Coronary artery (tissue), 2 donors: ENCODE data around the gene CD300C.
A peak's percentile ranks its signal among the peaks of the same experiment; 100 is the strongest.

ENCODE experiments used
- DNase-seq: peaks from one replicate; pipeline ENCODE4 v3.0.0-alpha.2; 2017; ENCODE audit warnings: low spot score
- H3K27ac ChIP-seq, 2 donors: fragments of 200-600 bp; sonication (generic); one replicate each; pipeline ENCODE4 v1.5.1; 2016 to 2019
- H3K4me3 ChIP-seq: fragments of 200-600 bp; sonication (generic); 2 replicates; pipeline ENCODE4 v1.5.1; 2016; ENCODE audit warnings: mild to moderate bottlenecking, moderate library complexity
- TF ChIP-seq, protein P1 (sequence below): fragments of 200-600 bp; sonication (generic); IDR thresholded peaks from one replicate; pipeline ENCODE4 v1.5.1; 2019; ENCODE audit warnings: antibody characterized with exemption

Gene CD300C

DNA sequence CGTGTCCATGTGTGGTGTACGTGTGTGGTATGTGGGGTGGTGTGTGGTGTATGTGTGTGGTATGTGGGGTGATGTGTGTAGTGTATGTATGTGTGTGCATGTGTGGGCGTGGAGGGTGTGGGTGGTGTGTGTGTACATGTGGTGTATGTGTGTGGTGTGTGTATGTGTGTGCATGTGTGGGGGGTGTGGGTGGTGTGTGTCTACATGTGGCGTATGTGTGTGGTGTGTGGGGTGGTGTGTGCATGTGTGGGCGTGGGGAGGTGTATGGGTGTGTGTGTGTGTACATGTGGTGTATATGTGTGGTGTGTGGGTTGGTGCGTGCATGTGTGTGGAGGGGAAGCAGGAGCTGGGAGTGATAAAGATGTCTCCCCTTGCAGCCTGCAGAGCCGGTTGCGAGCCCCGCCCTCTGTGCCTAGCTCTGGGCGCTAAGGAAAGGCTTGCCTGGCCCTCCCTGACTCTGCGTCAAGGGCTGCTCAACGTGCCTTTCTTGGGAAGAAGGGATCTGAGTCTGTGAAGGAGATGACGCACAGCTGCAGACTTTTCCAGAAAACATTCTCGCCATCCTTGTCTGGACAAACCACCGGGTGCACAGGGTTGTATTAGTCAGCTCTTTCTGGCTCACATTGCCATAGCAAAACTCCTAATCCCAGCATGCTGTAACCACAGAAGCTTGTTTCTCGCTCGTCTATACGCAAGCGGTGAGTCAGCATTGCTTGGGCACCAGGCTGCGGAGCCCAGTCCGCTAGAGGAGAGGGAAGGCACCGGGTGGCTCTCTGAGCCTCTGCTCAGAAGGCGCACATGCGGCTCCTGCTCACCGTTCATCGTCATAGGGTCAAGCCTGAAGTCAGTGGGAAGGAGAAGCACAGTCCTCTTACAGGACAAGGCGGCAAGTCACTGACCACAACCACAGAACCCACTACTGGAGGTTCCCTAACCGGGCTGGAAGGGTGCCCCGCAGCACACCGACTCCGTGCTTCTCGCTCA, 23.4 kb upstream of the CD300C start:
- Histone ChIP-seq H3K27ac (peak overlapping the region in 1 of 2 donors; percentile 65), H3K4me3 (no peak overlapping the region)
- DNase-seq: peak; percentile 87
- TF ChIP-seq, protein P1, sequence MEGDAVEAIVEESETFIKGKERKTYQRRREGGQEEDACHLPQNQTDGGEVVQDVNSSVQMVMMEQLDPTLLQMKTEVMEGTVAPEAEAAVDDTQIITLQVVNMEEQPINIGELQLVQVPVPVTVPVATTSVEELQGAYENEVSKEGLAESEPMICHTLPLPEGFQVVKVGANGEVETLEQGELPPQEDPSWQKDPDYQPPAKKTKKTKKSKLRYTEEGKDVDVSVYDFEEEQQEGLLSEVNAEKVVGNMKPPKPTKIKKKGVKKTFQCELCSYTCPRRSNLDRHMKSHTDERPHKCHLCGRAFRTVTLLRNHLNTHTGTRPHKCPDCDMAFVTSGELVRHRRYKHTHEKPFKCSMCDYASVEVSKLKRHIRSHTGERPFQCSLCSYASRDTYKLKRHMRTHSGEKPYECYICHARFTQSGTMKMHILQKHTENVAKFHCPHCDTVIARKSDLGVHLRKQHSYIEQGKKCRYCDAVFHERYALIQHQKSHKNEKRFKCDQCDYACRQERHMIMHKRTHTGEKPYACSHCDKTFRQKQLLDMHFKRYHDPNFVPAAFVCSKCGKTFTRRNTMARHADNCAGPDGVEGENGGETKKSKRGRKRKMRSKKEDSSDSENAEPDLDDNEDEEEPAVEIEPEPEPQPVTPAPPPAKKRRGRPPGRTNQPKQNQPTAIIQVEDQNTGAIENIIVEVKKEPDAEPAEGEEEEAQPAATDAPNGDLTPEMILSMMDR: no peak

DNA sequence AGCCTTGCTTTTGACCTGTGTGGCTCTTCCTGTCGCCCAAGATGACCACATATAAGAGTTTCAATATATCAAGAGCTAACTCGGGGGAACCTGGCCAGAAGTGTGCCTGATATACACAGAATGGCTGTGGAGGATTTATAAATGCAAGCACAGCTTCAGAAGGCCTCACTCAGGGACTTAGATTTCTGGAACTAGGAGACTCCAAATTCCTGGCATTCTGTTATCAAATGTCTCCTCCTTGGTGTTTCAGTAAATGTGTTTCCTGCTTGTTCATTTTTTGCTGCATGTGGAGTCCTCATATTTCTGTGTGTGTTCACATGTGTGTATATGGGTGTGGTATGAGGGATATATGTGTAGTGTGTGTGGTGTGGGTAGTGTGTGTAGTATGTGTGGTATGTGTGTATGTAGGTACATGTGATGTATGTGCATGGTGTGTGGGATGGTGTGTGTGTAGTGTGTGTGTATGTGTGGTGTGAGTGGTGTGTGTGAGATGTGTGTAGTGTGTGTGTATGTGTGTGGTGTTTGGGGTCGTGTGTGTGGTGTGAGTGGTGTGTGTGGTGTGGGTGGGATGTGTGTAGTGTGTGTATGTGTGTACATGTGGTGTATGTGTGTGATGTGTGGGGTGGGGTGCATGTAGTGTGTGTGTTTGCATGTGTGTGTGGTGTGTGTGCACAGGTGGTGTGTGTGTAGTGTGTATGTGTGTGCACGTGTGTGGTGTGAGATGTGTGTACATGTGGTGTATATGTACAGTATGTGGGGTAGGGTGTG, 22.4 kb upstream of the CD300C start:
- no peak overlapping the region for H3K4me3 ChIP-seq
- TF ChIP-seq, protein P1: no peak
- H3K27ac ChIP-seq: peak overlapping the region in 1 of 2 donors; percentile 65
- no peak for DNase-seq

- no peak within 1 kb of the TSS for H3K4me3 ChIP-seq
- TF ChIP-seq, protein P1: no peak
- H3K27ac ChIP-seq: no peak within 1 kb of the TSS
- DNase-seq: no peak
These were observed 21.5 kb upstream of the CD300C start, which contains the start of gene CD300H for GRCh38 chr17:74567397-74567796. Gene CD300H (minus strand): TSS chr17:74567509.

DNA sequence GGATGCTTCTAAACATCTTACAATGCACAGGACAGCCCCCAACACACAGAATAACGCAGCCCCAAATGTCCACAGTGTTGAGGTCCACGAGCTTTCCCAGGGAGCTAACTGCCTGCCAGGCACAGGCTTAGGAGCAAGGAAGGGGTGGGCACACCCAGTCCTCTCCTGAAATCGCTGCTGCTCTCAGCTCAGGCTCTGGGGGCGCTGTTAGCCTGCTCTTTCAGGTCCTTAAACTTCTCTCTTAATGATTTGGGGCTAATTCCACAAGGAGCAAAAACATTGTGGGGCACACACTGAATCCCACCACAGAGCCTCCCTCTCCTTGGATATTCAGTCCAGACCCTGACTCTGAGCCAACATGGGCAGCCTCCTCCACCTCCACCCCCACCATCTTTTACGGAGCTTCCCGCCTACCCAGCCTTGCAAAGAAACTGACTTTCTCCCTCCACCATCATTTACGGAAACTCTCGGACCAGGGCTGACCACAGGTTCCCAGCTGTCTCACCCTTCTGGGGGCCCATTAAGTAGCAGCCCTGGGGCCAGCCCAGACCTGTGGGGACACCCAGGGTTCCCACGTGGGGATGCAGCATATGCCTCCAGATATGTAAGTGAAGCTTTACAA, 20.3 kb upstream of the CD300C start:
- H3K27ac ChIP-seq: no peak overlapping the region

GRCh38 chr17:74565126-74565525, 19.2 kb upstream of the CD300C start:
- H3K27ac ChIP-seq: no peak overlapping the region
- H3K4me3 ChIP-seq: no peak overlapping the region
- TF ChIP-seq, protein P1: no peak
- DNase-seq: no peak

More for the DNA sequence above, 20.3 kb upstream of the CD300C start:
- H3K4me3 ChIP-seq: no peak overlapping the region
- DNase-seq: no peak
- TF ChIP-seq, protein P1: peak; percentile 27

DNA sequence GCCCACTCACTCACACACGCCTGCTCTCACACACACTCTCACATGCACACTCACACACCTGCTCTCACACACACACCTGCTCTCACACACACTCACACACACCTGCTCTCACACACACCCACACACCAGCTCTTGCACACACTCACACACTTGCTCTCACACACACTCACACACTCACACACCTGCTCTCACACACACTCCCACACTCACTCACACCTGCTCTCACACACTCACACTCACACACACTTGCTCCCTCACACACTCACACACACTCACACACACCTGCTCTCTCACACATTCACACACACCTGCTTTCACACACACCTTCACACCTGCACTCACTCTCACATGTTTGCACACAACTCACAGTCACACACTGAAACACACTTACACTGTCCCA, 17.4 kb upstream of the CD300C start:
- Histone ChIP-seq H3K27ac (no peak overlapping the region), H3K4me3 (no peak overlapping the region)
- TF ChIP-seq, protein P1: no peak
- no peak for DNase-seq
